NCI-H460 (cell line): ENCODE measurements around the gene SYPL1. TPM values are rescaled to one million over a fixed set of nuclear protein-coding genes. Genes with fewer than 3 reads are reported as not detected.

Experiments
- DNase-seq: peaks from one replicate; pipeline ENCODE4 v3.0.0-alpha.2; 2016; ENCODE audit warnings: low read depth; ENCODE audit errors: extremely low read depth
- total RNA-seq: library from RNA; depleted of rRNA; stranded (reverse); fragments of >200 nt; shearing (Covaris generic); gene quantifications from 2 replicates; pipeline ENCODE4 v1.2.3, GENCODE V29; 2014; rRNA removed

Gene SYPL1
- total RNA-seq, 1 experiment from 2014 or later = 33.6 TPM

DNA sequence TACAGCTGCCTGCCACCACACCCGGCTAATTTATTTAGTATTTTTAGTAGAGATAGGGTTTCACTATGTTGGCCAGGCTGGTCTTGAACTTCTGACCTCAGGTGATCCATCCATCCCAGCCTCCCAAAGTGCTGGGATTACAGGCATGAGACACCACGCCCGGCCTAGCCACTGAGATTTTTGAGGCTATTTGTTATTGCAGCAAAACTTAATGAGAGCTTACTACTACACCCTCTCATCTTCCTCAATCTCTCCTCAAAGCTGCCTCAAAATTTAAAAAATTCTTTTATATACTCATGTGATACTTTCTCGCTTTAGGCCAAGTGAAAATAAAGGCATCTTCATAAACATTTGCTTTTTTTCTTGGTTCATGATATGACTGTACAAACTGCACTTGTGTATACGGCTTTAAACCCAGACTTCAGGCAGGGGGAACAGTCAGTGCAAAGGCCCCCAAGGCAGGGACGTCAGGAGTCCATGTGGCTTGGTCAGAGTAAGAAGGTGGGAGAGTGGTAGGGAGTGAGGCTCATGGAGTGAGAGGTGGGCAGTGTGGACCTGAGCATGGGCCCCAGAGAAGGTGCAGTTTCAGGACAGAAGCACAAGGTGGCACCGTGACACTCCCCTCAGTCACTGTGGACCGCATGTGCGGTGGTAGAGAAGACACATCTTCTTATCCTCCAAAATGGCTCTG lies 55.5 kb downstream of the SYPL1 start:
- peak; percentile 70 for DNase-seq

DNA sequence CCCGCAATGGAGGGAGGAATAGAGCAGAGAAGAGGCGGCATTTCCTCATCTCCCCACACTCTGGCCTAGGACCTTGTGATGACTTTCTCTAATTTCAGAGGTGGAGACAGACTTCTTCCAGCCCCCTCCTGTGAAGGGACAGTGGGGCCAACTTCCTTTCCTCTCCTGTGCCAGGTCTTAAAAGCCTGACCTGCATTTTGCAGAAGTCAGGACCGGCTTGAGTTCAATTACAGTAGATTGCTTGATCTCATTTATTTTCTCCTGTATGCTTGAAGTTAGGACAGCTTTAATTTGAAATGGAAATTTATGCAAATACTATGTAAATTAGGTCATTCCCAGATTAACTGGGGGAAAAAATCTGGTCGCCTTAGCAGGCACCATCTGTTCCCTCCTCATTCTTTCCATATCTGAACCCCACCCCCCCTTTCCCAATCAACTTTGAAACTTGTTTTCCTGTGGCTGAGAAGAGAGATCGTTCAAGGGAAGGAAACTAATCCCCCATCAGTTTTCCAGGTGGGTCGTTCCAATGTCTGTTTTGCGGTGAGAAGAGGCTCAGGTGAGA lies 57.1 kb downstream of the SYPL1 start:
- no peak for DNase-seq

DNA sequence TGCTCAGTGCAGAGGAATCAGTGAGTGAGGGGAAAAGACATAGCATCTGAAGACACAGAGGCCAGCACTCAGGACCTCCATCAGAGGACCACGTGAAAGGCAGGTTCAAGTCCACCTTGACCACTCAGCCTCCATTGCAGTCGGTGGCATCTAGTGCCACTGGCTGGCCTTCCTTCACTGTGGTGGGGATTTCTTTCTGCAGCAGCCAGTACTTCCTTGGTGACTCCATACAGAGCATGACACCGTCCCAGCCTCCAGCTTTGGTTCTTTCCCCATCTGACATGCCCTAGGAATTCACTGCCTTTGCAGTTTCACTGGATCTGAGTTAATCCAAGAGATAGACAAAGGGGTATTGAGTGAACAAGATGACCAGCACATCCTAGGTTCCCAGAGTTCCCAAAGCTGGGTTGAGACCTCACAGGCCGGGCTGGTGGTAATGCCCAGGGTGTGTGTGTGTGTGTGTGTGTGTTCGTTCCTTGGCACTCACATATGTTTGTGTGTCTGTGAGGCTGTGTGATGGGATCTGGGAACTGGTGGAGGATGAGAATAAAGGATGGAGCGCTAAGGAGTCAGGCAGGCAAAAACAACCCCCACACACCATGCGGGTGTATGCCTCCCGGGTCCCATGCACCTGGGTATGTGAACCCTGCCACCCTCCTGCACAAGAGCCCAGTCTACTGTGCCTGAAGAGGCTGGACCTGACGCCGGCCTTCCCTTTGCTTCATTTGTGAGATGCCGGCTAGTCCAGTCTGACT lies 57.8 kb downstream of the SYPL1 start:
- no peak for DNase-seq

DNA sequence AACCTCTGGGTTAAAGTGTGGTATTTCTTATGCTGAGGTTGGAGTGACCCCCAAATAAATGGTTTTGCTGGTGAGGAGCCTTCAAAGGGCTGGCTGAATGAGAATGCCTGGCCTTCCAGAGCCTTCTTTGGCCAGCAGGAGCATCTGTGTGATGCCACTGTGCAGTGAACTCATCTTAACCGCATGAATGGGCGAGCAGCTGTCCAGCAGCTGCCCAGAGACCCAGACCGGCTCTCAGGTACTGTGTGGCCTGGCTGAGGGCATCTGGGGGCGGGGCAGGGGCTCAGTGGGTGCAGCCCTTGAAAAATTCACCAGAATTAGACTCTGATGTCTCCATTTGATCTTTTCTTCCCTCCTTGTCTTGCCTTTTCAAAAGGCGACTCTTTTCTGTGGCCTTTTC lies 59.0 kb downstream of the SYPL1 start:
- no peak for DNase-seq

DNA sequence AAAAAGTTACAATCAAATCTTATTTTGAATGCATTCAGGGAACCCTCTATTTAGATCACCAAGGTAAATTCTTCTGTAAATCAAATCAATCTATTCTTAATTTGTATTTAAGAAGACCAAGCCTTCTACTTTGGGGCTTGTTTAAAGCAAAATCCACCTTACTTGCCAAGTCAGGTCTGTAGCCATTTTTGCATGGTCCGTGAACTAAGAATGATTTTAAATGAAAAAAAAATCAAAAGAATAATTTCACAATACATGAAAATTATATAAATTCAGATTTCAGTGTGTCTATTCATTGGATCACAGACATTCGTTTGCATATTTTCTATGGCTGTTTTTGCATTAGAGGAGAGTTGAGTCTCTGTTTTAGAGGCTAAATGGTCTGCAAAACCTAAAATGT lies 59.4 kb downstream of the SYPL1 start:
- no peak for DNase-seq

DNA sequence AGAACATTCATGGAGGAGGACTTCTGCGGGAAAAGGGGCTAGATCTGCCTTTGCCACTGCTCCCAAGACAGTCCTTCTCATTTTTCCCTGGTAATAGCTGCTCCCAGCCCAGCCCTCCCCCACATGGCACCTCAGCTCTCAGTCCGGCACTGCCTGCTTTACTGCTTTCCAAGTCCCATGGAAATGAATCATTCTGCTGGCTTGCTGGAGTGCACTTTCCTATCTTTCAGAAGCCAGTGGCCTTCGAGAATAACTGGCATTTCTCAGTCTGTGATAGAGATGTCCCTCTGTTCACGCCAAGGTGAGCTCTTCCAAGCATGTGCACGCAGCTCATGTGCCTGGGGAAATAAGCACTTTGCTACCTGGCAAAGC lies 61.4 kb downstream of the SYPL1 start:
- DNase-seq = no peak

DNA sequence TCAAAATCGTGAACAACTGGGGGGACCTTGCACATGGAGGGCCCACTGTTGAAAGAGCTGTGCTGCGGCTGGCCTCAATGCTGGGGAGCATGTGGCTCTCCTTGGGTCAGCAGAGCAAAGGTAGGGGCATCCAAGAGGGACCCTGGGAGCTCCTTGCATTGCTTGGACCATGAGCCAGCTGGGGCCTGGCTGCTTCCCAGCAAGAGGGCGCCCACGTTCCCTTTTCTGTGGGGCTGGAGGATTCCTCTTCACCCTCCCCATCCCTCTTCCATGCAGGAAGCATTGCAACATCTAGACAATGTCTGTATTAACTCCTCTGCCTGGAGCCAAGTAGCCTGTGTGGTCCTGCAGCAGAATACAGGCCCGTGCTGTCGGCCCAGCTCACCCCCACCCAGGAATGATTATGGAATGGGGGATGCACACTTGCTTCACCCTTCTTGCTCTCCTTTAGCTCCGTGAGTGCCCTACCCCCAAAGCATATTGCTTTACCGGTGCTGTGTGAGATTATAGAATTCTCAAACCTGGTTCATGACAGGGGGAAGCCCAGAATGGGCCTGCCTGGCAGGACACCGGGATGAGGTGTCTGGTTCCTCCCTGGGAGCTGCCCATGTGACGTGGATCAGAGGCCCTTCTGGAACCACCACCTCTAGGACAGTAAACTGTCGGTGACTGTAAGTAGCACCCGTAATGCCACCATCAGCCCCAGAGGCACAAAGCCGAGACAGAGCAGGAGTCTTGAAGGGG lies 61.9 kb downstream of the SYPL1 start:
- DNase-seq = peak; percentile 23

DNA sequence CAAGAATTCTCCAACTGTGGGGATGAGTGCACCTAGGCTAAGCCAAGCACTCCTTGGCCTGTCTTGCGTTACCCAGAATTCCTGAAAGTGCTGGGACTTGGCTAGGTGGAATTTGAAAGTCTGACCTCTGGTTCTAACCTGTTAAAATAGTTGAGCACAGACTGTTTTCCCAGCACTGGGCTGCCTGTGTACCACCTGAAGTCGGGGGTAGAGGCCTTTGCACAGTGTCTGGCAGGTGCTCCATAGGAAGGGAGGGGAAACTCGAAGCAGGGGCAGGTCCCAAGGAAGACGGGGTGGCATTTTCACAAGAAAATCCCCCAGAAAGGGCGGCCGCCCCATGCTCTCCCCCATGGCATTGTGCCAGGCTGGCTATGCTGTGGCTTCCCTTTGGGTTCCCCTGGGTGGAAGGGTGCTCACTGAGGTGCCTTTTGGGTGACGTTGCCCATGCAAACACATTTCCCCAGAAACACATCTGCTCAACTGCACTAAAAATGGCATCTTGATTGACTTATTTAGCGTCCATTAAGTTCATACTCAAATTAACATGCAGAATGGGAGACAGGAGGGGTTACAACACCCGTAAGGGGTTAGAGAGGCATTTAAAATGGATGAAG lies 62.9 kb downstream of the SYPL1 start:
- DNase-seq = no peak

DNA sequence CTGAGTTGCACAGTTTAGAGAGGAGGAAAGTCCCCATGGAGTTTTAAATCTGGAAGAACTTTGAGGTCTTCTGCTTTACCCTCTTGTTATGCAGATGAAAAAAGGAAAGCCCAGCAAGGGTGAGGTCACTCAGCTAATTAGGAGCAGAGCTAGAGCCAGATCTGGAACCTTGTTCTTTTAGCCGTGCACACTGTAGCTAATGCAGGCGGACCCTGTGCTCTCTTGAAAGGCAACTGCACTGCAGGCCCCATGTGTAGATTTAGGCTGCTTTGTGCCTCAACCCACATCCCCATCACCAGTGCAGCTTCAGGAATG lies 63.4 kb downstream of the SYPL1 start:
- no peak for DNase-seq

DNA sequence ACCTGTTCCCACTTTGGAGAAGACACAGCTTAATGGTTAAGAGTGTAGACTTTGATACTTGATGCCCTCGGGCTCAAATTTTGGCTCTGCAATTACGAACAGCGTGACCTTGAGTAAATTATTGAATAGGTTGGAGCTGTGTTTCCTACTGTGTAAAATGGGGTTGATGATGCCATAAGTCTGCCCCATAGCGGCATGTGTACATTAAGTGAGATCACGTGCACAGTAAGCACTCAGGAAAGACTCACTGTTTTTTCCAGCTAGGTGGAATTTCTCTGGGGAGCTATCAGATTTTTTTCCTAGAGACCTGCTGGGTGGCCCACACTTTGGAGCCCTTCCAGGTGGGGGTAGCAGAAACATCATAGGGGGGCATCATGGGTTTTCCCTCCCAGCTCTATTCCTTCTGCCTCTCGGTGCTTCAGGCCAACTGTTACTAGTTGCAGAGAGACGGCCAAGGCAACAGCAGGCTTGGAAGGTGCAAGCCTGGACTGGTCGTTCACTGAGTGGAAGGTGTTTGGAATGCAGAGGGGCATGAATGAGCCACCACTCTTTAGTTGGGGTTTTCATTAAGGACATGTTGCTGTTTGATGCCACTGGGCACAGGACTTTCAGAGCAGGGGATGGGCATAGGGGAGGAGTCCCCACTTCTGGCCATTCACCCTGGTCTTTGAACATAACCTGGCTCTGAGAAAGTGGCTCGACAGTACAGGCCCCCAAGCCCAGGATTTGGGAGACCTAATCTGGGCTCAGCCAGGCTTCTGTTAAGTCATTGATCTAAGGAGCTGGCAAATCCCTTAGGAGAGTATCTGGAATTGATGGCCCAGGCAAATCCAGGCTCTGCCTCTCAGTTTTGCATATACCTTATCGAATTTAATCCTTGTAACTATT lies 64.0 kb downstream of the SYPL1 start:
- no peak for DNase-seq

DNA sequence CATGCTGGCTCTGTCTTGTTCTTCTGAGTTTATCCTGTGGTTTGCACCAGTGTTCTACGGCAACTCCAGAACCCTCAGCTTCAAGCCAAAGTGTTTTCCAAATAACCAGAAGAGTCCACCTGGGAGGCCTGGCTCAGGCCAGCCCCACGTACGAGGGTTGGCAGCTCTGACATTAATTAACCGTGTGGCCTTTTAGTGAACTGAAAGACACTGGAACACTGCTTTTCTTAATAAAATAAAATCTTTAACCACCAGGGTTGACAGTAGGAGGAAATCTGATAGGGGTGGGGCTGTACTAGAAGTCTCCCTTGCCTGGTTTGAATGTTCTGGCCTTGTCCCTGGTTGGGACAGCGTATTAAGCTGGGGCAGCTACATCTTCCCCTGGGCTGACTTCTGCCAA lies 64.9 kb downstream of the SYPL1 start:
- DNase-seq = no peak

DNA sequence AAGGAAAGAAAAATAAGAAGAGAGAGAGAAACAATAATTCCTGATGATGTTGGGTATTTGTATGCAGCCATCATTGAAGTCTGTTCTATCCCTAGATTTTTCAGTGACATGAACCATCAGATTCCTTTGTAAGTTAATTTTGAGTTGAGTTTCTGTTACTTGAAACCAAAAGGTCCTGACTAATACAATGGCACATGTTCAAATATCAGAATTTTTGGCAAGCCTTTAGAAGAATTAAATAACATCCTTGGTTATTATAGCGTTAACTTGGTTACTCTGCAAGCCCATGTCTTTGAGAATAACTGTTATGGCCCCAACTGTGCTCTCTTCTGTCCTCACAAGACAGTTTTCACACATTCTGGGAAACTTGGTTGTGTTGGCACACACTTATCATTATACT lies 66.5 kb downstream of the SYPL1 start:
- DNase-seq = no peak

DNA sequence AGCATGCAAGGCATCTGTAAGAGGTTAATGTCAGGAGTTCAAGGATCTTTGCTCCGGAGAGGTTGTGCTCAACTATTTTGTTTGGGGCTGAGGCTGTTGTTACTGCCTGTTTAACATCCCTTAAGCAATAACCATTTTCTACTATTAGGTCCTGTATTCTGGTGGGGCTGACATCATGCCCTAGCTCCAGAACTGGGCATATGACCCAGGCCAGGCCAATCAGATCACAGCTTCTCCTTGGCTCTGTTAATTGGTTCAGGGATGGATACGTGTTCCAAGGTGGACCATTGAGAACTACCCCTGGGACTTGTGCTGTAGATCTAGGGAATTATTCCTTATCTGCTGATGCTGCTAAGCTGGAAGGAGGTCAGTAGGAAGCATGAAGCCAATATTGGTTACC lies 67.0 kb downstream of the SYPL1 start:
- no peak for DNase-seq

DNA sequence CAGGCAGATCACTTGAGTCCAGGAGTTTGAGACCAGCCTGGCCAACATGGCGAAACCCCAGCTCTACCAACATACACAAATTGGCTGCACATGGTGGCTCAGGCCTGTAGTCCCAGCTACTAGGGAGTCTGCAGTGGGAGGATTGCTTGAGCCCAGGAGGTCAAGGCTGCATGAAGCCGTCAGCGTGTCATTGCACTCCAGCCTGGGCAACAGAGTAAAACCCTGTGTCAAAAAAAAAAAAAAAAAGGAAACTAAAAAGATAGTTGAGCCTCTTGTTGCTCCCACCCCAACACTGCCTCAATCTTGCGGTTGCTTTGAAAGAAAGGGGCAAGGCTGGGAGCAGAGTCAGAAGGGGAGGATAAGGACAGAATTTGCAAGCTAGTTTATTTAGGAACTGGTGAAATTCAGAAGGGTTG lies 69.9 kb downstream of the SYPL1 start:
- DNase-seq = no peak

DNA sequence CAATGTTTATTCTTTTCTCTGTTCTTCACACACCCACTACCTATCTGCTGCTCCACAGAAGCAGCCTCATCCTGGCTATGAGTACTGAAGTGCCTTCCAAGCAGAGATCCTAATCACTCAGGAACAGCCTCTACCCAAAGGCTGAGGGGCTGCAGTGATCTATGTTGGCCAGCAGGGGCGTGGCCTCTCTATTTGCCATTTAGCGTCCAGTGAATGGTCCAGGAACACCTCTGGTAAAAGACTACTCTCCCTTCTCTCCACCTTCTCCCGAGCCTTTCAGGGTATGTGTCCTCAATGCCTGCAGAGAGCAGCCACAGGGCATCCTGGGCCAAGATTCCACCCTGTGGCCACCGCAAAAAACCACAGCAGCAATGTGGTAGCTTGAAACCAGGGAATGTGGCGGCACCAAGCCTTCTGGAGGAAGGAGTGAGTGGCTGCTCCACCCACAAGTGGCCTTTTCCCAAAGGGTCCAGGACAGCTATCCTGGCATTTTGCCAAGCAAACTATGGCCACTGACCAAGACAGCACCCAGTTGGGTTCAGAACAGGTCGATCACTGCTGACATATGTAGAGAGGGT lies 70.9 kb downstream of the SYPL1 start:
- peak; percentile 52 for DNase-seq

Other genes starting within 250 kb of the SYPL1 start
- gene ATXN7L1, start 235.7 kb downstream of the SYPL1 start, total RNA-seq = 4.9 and 6.5 TPM in 2 replicates
- 2.1 and 5.4 TPM in 2 replicates for gene CDHR3, start 149.0 kb downstream of the SYPL1 start, total RNA-seq
- gene NAMPT, start 172.7 kb upstream of the SYPL1 start, total RNA-seq = 1,941 and 2,086 TPM in 2 replicates